ENCODE measurements around the gene DERL2.

- TF ChIP-seq CTCF (optimal IDR thresholded peaks at IDR 0.05 in 1 of 3, IDR thresholded peaks at IDR 0.05 in 1 of 3, conservative IDR thresholded peaks at IDR 0.05 in 1 of 3; ENCODE audit: extremely low read depth in 1 of 3, insufficient read depth in 2 of 3, low read length in 3 of 3) (no peak), EZH2 (IDR thresholded peaks at IDR 0.05; ENCODE audit: low read length) (no peak)
Measured at GRCh38 chr17:5430413-5430999, 55.5 kb downstream of the DERL2 start.

Data from keratinocyte (primary cell).